Measurements from ENCODE around the gene CITED2. TPM values are rescaled to one million over a fixed set of nuclear protein-coding genes. Genes with fewer than 3 reads are reported as not detected.
"Not testable (repeated sequence)": the region's sequence is repeated elsewhere in the genome, so short reads cannot be mapped to it uniquely, and the experiment has no call there.

Gene CITED2
- total RNA-seq, 3 donors from 2014 or later (not counting 1 experiment from before 2014, with no cell fraction given), result 89.8 to 152 (median 112) TPM

GRCh38 chr6:139418481-139419132 lies 44.2 kb upstream of the CITED2 start:
- Mint-ChIP-seq H3K27ac (no peak overlapping the region), H3K27me3 (ENCODE audit: low read depth in 2 of 2) (peaks cover 8 to 39% of the 10 kb centered on the region in 2 donors), H3K4me3 (no peak overlapping the region), H3K36me3 (no peaks in the 10 kb centered on the region), H3K4me1 (no peaks in the 10 kb centered on the region), H3K9me3 (no peaks in the 10 kb centered on the region)
- DNase-seq (no peak), ATAC-seq (no peak)
- Histone ChIP-seq H3K27ac (ENCODE audit: low read length) (no peak overlapping the region), H3K9me3 (ENCODE audit: control insufficient read depth, insufficient read depth, low read length) (no peaks in the 10 kb centered on the region), H3K36me3 (ENCODE audit: control insufficient read depth, insufficient read depth, low read length) (no peaks in the 10 kb centered on the region), H3K27me3 (ENCODE audit: control insufficient read depth, insufficient read depth, low read length) (no peaks in the 10 kb centered on the region), H3K4me1 (ENCODE audit: control insufficient read depth, insufficient read depth, low read length) (no peaks in the 10 kb centered on the region), H3K4me3 (ENCODE audit: low read length) (no peak overlapping the region)
- intact Hi-C loops (cut with micrococcal nuclease), result no loop called here
- no peak for TF ChIP-seq CTCF (IDR thresholded peaks at IDR 0.05)
- 82% methylated on average over 5 of the region's 5 CpGs for WGBS (ENCODE audit: insufficient coverage)

- Histone ChIP-seq H3K27me3 (ENCODE audit: control insufficient read depth, insufficient read depth, low read length) (no peaks in the 10 kb centered on the region), H3K36me3 (ENCODE audit: control insufficient read depth, insufficient read depth, low read length) (no peaks in the 10 kb centered on the region), H3K27ac (ENCODE audit: low read length) (no peak overlapping the region), H3K4me1 (ENCODE audit: control insufficient read depth, insufficient read depth, low read length) (no peaks in the 10 kb centered on the region), H3K9me3 (ENCODE audit: control insufficient read depth, insufficient read depth, low read length) (no peaks in the 10 kb centered on the region), H3K4me3 (ENCODE audit: low read length) (no peak overlapping the region)
- intact Hi-C loops (cut with micrococcal nuclease), result no loop called here
- ATAC-seq (no peak), DNase-seq (no peak)
- no peak overlapping the region for H3K4me3 Mint-ChIP-seq
- no peaks in the 10 kb centered on the region for H3K36me3 Mint-ChIP-seq
- H3K4me1 Mint-ChIP-seq, result no peaks in the 10 kb centered on the region
- WGBS (ENCODE audit: insufficient coverage), result no CpG with 5 or more reads among the region's 2 CpGs
- H3K27ac Mint-ChIP-seq, result no peak overlapping the region
- no peaks in the 10 kb centered on the region for H3K9me3 Mint-ChIP-seq
- no peak for TF ChIP-seq CTCF (IDR thresholded peaks at IDR 0.05)
- H3K27me3 Mint-ChIP-seq (ENCODE audit: low read depth in 2 of 2), result peaks cover 5 to 25% of the 10 kb centered on the region in 2 donors
Observed at GRCh38 chr6:139416146-139416545, 41.7 kb upstream of the CITED2 start.

- no peaks in the 10 kb centered on the region for H3K4me1 Mint-ChIP-seq
- no peaks in the 10 kb centered on the region for H3K36me3 ChIP-seq (ENCODE audit: control insufficient read depth, insufficient read depth, low read length)
- intact Hi-C loops (cut with micrococcal nuclease), result no loop called here
- H3K4me1 ChIP-seq (ENCODE audit: control insufficient read depth, insufficient read depth, low read length), result no peaks in the 10 kb centered on the region
- no peak overlapping the region for H3K4me3 ChIP-seq (ENCODE audit: low read length)
- ATAC-seq (no peak), DNase-seq (no peak)
- 85% methylated on average over 3 of the region's 3 CpGs for WGBS (ENCODE audit: insufficient coverage)
- H3K9me3 ChIP-seq (ENCODE audit: control insufficient read depth, insufficient read depth, low read length), result no peaks in the 10 kb centered on the region
- H3K4me3 Mint-ChIP-seq, result no peak overlapping the region
- peaks cover 5 to 23% of the 10 kb centered on the region in 2 donors for H3K27me3 Mint-ChIP-seq (ENCODE audit: low read depth in 2 of 2)
- TF ChIP-seq CTCF (IDR thresholded peaks at IDR 0.05), result no peak
- H3K9me3 Mint-ChIP-seq, result no peaks in the 10 kb centered on the region
- H3K27ac ChIP-seq (ENCODE audit: low read length), result no peak overlapping the region
- no peaks in the 10 kb centered on the region for H3K36me3 Mint-ChIP-seq
- no peaks in the 10 kb centered on the region for H3K27me3 ChIP-seq (ENCODE audit: control insufficient read depth, insufficient read depth, low read length)
- H3K27ac Mint-ChIP-seq, result no peak overlapping the region
Observed at GRCh38 chr6:139415365-139415764, 40.9 kb upstream of the CITED2 start.

GRCh38 chr6:139412103-139412502 lies 37.7 kb upstream of the CITED2 start:
- H3K9me3 ChIP-seq (ENCODE audit: control insufficient read depth, insufficient read depth, low read length); H3K36me3 ChIP-seq (ENCODE audit: control insufficient read depth, insufficient read depth, low read length); intact Hi-C loops (cut with micrococcal nuclease); H3K27me3 ChIP-seq (ENCODE audit: control insufficient read depth, insufficient read depth, low read length); H3K27ac ChIP-seq (ENCODE audit: low read length); H3K36me3 Mint-ChIP-seq; H3K27me3 Mint-ChIP-seq (ENCODE audit: low read depth in 2 of 2); H3K27ac Mint-ChIP-seq; H3K9me3 Mint-ChIP-seq; H3K4me3 ChIP-seq (ENCODE audit: low read length); H3K4me1 ChIP-seq (ENCODE audit: control insufficient read depth, insufficient read depth, low read length); DNase-seq; H3K4me3 Mint-ChIP-seq; ATAC-seq; H3K4me1 Mint-ChIP-seq: not testable (repeated sequence)
- 100% methylated on average over 1 of the region's 1 CpG for WGBS (ENCODE audit: insufficient coverage)
